Stimulated activated CD4-positive, alpha-beta T cell treated with anti-CD3 and anti-CD28 coated beads, Interleukin-12 subunit alpha, Interleukin-12 subunit beta, amount 100 ng/mL, for 48 hours (primary cell): ENCODE measurements around the gene SLC1A2.

Source experiments
- DNase-seq, 3 donors: peaks; one replicate each; pipeline ENCODE4 v3.0.0-alpha.2; 2020; ENCODE audit warnings: low read depth in 2 of 3, low spot score in 1 of 3

SLC1A2 gene

GRCh38 chr11:35305670-35306382, 113.5 kb downstream of the SLC1A2 start:
- no peak for DNase-seq

- DNase-seq, result no peak
These were observed 114.4 kb downstream of the SLC1A2 start for GRCh38 chr11:35304900-35305460.

GRCh38 chr11:35304386-35304775, 115.0 kb downstream of the SLC1A2 start:
- DNase-seq, result no peak

GRCh38 chr11:35303596-35304385, 115.6 kb downstream of the SLC1A2 start:
- no peak for DNase-seq

GRCh38 chr11:35302398-35302797, 117.0 kb downstream of the SLC1A2 start:
- DNase-seq, result no peak

- DNase-seq, result no peak
These were observed 121.0 kb downstream of the SLC1A2 start for GRCh38 chr11:35298369-35298768.

GRCh38 chr11:35295751-35296150, 123.6 kb downstream of the SLC1A2 start:
- no peak for DNase-seq

- no peak for DNase-seq
These were observed 125.7 kb downstream of the SLC1A2 start for GRCh38 chr11:35293699-35294098.

- no peak for DNase-seq
These were observed 126.3 kb downstream of the SLC1A2 start for GRCh38 chr11:35293035-35293434.

- DNase-seq, result no peak
These were observed 127.1 kb downstream of the SLC1A2 start for GRCh38 chr11:35292279-35292678.

GRCh38 chr11:35290876-35291275, 128.5 kb downstream of the SLC1A2 start:
- no peak for DNase-seq

GRCh38 chr11:35289821-35290220, 129.5 kb downstream of the SLC1A2 start:
- DNase-seq, result no peak

- no peak for DNase-seq
These were observed 130.4 kb downstream of the SLC1A2 start for GRCh38 chr11:35288817-35289541.

GRCh38 chr11:35288309-35288708, 131.0 kb downstream of the SLC1A2 start:
- DNase-seq, result no peak

- DNase-seq, result no peak
These were observed 131.9 kb downstream of the SLC1A2 start for GRCh38 chr11:35287344-35287890.

- no peak for DNase-seq
These were observed 133.2 kb downstream of the SLC1A2 start for GRCh38 chr11:35286126-35286525.

- no peak for DNase-seq
These were observed 133.9 kb downstream of the SLC1A2 start for GRCh38 chr11:35285471-35285870.

GRCh38 chr11:35282221-35282882, 137.0 kb downstream of the SLC1A2 start:
- no peak for DNase-seq

- DNase-seq, result no peak
These were observed 138.1 kb downstream of the SLC1A2 start for GRCh38 chr11:35281169-35281688.

GRCh38 chr11:35280727-35281126, 138.6 kb downstream of the SLC1A2 start:
- no peak for DNase-seq

GRCh38 chr11:35277827-35278226, 141.5 kb downstream of the SLC1A2 start:
- DNase-seq, result no peak
